Measurements from ENCODE around the gene ARID1B. TPM values are rescaled to one million over a fixed set of nuclear protein-coding genes. Genes with fewer than 3 reads are reported as not detected.
A peak's percentile ranks its signal among the peaks of the same experiment; 100 is the strongest.

Gene ARID1B
- total RNA-seq, 4 donors from 2014 or later, result 25.2 to 103 (median 59.5) TPM

DNA sequence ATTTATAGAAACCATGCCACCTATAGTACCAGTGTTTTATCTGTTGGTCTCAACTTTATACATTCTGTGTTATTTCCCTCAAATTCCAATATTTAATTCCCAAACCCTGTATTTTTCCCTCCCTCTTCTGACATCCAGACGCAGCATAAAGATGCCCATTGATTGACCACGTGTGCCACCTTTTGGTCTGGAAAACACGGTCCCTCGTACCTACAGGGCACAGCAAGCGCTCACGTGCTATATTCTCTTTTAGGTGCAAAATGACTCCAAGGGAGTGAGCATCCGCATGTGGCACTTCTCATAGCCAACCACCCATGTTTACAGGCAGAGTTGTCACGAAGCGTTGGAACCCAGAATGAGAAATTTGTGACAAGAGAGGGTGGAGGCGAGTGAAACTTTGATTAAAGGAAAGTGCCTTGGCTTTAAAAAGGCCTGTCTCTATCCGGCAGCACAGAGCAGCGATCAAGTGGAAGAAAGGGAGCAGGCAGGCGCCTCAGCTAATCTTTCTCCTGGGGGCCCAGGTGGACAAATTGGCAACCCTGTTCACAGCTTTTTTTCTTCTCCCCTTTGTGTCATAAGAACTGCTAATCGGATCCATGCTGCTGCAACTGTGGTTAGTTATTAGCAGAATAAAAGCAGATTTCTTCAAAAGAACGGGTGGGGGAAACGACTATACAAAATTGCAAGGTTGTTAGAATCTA, 320.2 kb downstream of the ARID1B start:
- H3K4me1 ChIP-seq, result peaks cover 0 to 29% (median 4%) of the 10 kb centered on the region in 3 donors
- no peak overlapping the region for H3K4me3 ChIP-seq
- no peak for TF ChIP-seq POLR2A (IDR thresholded peaks at IDR 0.05)
- TF ChIP-seq, protein P1, sequence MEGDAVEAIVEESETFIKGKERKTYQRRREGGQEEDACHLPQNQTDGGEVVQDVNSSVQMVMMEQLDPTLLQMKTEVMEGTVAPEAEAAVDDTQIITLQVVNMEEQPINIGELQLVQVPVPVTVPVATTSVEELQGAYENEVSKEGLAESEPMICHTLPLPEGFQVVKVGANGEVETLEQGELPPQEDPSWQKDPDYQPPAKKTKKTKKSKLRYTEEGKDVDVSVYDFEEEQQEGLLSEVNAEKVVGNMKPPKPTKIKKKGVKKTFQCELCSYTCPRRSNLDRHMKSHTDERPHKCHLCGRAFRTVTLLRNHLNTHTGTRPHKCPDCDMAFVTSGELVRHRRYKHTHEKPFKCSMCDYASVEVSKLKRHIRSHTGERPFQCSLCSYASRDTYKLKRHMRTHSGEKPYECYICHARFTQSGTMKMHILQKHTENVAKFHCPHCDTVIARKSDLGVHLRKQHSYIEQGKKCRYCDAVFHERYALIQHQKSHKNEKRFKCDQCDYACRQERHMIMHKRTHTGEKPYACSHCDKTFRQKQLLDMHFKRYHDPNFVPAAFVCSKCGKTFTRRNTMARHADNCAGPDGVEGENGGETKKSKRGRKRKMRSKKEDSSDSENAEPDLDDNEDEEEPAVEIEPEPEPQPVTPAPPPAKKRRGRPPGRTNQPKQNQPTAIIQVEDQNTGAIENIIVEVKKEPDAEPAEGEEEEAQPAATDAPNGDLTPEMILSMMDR (IDR thresholded peaks at IDR 0.05), result no peak

GRCh38 chr6:157098999-157099398, 321.8 kb downstream of the ARID1B start:
- Histone ChIP-seq H3K9me3 (no peaks in the 10 kb centered on the region), H3K36me3 (peaks cover 0 to 17% (median 0%) of the 10 kb centered on the region in 3 donors), H3K27me3 (no peaks in the 10 kb centered on the region), H3K4me3 (no peak overlapping the region), H3K27ac (no peak overlapping the region), H3K4me1 (peaks cover 0 to 13% (median 4%) of the 10 kb centered on the region in 3 donors)
- no peak for DNase-seq
- 94 to 98% methylated on average over 7 to 8 of the region's 8 CpGs for WGBS, 2 donors
- TF ChIP-seq POLR2A (IDR thresholded peaks at IDR 0.05), result no peak
- TF ChIP-seq, protein P1 (IDR thresholded peaks at IDR 0.05), result no peak
- intact Hi-C loops (cut with DNase I), result no loop called here

More for the DNA sequence above, 320.2 kb downstream of the ARID1B start:
- DNase-seq, result no peak
- Histone ChIP-seq H3K9me3 (no peaks in the 10 kb centered on the region), H3K27ac (no peak overlapping the region), H3K27me3 (no peaks in the 10 kb centered on the region), H3K36me3 (peaks cover 0 to 25% (median 0%) of the 10 kb centered on the region in 3 donors)
- intact Hi-C loops (cut with DNase I), result no loop called here
- 88 to 92% methylated on average over 16 of the region's 16 CpGs for whole genome bisulfite sequencing, 2 donors

DNA sequence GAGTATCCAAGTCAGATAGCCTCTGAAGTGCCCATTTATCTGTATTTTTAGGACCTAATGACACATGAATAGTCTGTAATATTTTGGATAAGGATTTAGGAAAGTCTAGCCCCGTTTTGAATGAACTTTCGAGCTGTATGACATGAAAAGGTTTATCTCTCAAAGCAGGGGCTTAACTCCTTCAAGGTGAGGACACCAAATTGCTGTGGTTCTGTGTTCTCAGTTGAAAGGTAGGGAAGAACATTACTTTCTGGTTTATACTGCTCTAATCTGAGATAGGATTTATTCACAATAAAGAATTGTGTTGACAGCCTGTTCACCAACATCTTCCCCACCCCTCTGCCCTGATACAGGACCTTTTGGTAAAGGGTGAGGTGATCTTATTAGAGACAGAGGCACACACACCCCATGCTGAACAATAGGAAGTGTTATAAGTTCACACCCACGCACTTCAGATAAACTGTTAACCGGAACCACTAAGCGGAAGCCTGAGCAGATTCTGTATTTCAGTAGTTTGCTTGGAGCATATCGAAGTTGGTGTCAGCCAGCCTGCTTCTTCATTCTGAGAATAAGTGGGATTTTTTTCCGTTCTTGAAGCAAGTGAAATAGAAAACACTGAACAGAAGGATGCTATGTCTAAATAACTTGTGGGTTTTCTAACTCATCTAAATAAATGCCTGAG, 322.9 kb downstream of the ARID1B start:
- H3K4me1 ChIP-seq, result peaks cover 0 to 12% (median 4%) of the 10 kb centered on the region in 3 donors
- H3K36me3 ChIP-seq, result peaks cover 0 to 17% (median 0%) of the 10 kb centered on the region in 3 donors
- H3K27ac ChIP-seq, result peak overlapping the region in 1 of 4 donors; percentile 33
- 55 to 74% methylated on average over 7 of the region's 7 CpGs for WGBS, 2 donors
- H3K27me3 ChIP-seq, result no peaks in the 10 kb centered on the region
- no peak for DNase-seq
- no peak for TF ChIP-seq POLR2A (IDR thresholded peaks at IDR 0.05)
- TF ChIP-seq, protein P1 (IDR thresholded peaks at IDR 0.05), result no peak
- intact Hi-C loops (cut with DNase I), result no loop called here
- H3K9me3 ChIP-seq, result no peaks in the 10 kb centered on the region
- H3K4me3 ChIP-seq, result no peak overlapping the region

GRCh38 chr6:157101166-157101565, 324.0 kb downstream of the ARID1B start:
- intact Hi-C loops (cut with DNase I), result no loop called here
- no peaks in the 10 kb centered on the region for H3K27me3 ChIP-seq
- peaks cover 0 to 17% (median 4%) of the 10 kb centered on the region in 3 donors for H3K4me1 ChIP-seq
- TF ChIP-seq, protein P1 (IDR thresholded peaks at IDR 0.05), result no peak
- no peak for TF ChIP-seq POLR2A (IDR thresholded peaks at IDR 0.05)
- H3K27ac ChIP-seq, result no peak overlapping the region
- no peak for DNase-seq
- peaks cover 0 to 14% (median 0%) of the 10 kb centered on the region in 3 donors for H3K36me3 ChIP-seq
- no peak overlapping the region for H3K4me3 ChIP-seq
- 75 to 85% methylated on average over 1 of the region's 1 CpG for WGBS, 2 donors
- no peaks in the 10 kb centered on the region for H3K9me3 ChIP-seq

DNA sequence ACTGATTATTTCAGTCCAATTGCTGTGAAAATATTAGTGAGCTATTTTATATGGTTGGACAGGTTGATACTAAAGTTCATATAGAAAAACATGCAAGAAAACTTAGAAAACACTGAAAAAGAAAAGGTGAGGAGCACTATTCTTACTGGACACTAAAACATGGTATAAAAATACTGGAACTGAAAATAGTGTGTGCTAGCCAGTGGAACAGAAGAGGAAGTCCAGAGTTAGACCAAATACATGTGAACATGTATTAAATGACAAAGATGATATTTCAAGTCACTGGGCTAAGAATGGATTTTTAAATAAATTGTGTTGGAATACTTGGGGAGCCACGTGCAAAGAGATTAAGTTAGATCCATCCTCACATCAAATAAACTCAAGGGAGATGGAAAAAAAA, 327.6 kb downstream of the ARID1B start:
- Histone ChIP-seq H3K27me3 (no peaks in the 10 kb centered on the region), H3K36me3 (no peaks in the 10 kb centered on the region)

More for the DNA sequence above, 327.6 kb downstream of the ARID1B start:
- H3K9me3 ChIP-seq, result no peaks in the 10 kb centered on the region
- H3K4me1 ChIP-seq, result peaks cover 6 to 45% (median 9%) of the 10 kb centered on the region in 3 donors
- WGBS, 2 donors, result 44 to 50% methylated on average over 1 of the region's 1 CpG
- no peak overlapping the region for H3K27ac ChIP-seq
- no peak overlapping the region for H3K4me3 ChIP-seq
- TF ChIP-seq POLR2A (IDR thresholded peaks at IDR 0.05), result no peak
- TF ChIP-seq, protein P1 (IDR thresholded peaks at IDR 0.05), result no peak
- no peak for DNase-seq
- intact Hi-C loops (cut with DNase I), result no loop called here
